Globus pallidus (tissue), 1 donor: ENCODE data around the gene FBXL17.

Source experiments
- DNase-seq: peaks from one replicate; pipeline ENCODE4 v3.0.0-alpha.2; 2015; ENCODE audit warnings: low spot score

The FBXL17 gene

GRCh38 chr5:107860044-107860443, 521.9 kb downstream of the FBXL17 start:
- DNase-seq = no peak

GRCh38 chr5:107858788-107859187, 523.1 kb downstream of the FBXL17 start:
- no peak for DNase-seq

- DNase-seq = no peak
Measured at GRCh38 chr5:107858324-107858723, 523.6 kb downstream of the FBXL17 start.

GRCh38 chr5:107857785-107858184, 524.1 kb downstream of the FBXL17 start:
- no peak for DNase-seq

GRCh38 chr5:107855171-107855570, 526.7 kb downstream of the FBXL17 start:
- no peak for DNase-seq

GRCh38 chr5:107853696-107854095, 528.2 kb downstream of the FBXL17 start:
- DNase-seq = no peak

GRCh38 chr5:107853031-107853430, 528.9 kb downstream of the FBXL17 start:
- DNase-seq = no peak

- DNase-seq = no peak
Measured at GRCh38 chr5:107849118-107849517, 532.8 kb downstream of the FBXL17 start.

- no peak for DNase-seq
Measured at GRCh38 chr5:107840592-107840991, 541.3 kb downstream of the FBXL17 start.

- DNase-seq = no peak
Measured at GRCh38 chr5:107840161-107840560, 541.7 kb downstream of the FBXL17 start.

- no peak for DNase-seq
Measured at GRCh38 chr5:107835096-107835495, 546.8 kb downstream of the FBXL17 start.

GRCh38 chr5:107832746-107833145, 549.2 kb downstream of the FBXL17 start:
- DNase-seq = no peak

GRCh38 chr5:107831612-107832395, 550.1 kb downstream of the FBXL17 start:
- DNase-seq = no peak

GRCh38 chr5:107830750-107831149, 551.1 kb downstream of the FBXL17 start:
- DNase-seq = no peak

- no peak for DNase-seq
Measured at GRCh38 chr5:107826311-107827000, 555.4 kb downstream of the FBXL17 start.

- DNase-seq = no peak
Measured at GRCh38 chr5:107824821-107825220, 557.1 kb downstream of the FBXL17 start.

GRCh38 chr5:107821288-107821687, 560.6 kb downstream of the FBXL17 start:
- DNase-seq = no peak

- DNase-seq = no peak
Measured at GRCh38 chr5:107820429-107820828, 561.5 kb downstream of the FBXL17 start.

GRCh38 chr5:107817951-107818350, 563.9 kb downstream of the FBXL17 start:
- DNase-seq = no peak

- DNase-seq = no peak
Measured at GRCh38 chr5:107817436-107817835, 564.5 kb downstream of the FBXL17 start.

GRCh38 chr5:107815109-107815508, 566.8 kb downstream of the FBXL17 start:
- DNase-seq = no peak

GRCh38 chr5:107814183-107814827, 567.6 kb downstream of the FBXL17 start:
- DNase-seq = no peak

GRCh38 chr5:107813559-107813958, 568.3 kb downstream of the FBXL17 start:
- no peak for DNase-seq
